ENCODE data around the gene CHAC1. TPM values are rescaled to one million over a fixed set of nuclear protein-coding genes. Genes with fewer than 3 reads are reported as not detected.
A peak's percentile ranks its signal among the peaks of the same experiment; 100 is the strongest.

CHAC1 gene
- total and polyA plus RNA-seq, 2 of the 13 experiments (the other 11 are each of a cell fraction or from before 2014, with no cell fraction given), result 0.44 TPM; not detected in 1

DNA sequence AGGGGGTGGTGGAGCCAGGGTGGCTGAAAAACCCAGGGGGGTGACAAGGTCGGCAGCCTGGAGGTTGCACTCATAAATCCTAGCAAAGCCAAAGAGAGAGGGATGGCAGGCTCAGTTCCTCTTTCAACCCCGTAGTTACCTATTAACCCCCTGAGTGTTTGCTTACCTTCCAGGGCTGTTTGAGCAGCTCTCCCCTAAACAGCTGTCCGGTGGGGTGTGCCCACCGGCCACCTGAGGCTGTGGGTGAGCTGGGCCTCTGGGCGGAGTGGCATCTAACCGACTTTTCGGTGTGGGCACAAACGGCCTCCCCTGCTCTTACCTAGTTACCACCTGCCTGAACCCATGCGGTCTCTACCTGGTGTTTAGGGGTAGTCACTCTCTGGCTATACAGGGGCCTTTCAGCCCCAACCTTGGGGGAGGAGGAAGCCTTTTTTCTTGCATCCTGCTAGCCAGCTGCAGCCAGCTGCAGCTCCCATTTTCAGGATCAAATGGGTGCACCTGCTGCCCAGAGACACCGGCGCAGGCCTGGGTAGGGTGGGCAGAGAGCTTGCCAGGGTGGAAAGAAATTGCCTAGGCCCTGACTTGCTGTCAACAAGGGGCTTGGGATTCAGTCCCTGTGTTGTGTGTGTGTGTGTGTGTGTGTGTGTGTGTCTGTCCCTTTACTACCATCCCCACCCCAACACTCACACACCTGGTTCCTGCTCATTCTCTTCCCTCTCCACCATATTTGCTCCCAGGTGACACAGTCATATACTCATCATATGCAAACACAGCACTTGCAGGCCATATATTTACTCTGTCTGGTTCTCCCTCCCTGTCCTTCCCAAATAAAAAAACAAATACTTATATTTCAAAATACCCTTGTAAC is 20.4 kb upstream of the CHAC1 start (continued):
- TF ChIP-seq, protein P1, sequence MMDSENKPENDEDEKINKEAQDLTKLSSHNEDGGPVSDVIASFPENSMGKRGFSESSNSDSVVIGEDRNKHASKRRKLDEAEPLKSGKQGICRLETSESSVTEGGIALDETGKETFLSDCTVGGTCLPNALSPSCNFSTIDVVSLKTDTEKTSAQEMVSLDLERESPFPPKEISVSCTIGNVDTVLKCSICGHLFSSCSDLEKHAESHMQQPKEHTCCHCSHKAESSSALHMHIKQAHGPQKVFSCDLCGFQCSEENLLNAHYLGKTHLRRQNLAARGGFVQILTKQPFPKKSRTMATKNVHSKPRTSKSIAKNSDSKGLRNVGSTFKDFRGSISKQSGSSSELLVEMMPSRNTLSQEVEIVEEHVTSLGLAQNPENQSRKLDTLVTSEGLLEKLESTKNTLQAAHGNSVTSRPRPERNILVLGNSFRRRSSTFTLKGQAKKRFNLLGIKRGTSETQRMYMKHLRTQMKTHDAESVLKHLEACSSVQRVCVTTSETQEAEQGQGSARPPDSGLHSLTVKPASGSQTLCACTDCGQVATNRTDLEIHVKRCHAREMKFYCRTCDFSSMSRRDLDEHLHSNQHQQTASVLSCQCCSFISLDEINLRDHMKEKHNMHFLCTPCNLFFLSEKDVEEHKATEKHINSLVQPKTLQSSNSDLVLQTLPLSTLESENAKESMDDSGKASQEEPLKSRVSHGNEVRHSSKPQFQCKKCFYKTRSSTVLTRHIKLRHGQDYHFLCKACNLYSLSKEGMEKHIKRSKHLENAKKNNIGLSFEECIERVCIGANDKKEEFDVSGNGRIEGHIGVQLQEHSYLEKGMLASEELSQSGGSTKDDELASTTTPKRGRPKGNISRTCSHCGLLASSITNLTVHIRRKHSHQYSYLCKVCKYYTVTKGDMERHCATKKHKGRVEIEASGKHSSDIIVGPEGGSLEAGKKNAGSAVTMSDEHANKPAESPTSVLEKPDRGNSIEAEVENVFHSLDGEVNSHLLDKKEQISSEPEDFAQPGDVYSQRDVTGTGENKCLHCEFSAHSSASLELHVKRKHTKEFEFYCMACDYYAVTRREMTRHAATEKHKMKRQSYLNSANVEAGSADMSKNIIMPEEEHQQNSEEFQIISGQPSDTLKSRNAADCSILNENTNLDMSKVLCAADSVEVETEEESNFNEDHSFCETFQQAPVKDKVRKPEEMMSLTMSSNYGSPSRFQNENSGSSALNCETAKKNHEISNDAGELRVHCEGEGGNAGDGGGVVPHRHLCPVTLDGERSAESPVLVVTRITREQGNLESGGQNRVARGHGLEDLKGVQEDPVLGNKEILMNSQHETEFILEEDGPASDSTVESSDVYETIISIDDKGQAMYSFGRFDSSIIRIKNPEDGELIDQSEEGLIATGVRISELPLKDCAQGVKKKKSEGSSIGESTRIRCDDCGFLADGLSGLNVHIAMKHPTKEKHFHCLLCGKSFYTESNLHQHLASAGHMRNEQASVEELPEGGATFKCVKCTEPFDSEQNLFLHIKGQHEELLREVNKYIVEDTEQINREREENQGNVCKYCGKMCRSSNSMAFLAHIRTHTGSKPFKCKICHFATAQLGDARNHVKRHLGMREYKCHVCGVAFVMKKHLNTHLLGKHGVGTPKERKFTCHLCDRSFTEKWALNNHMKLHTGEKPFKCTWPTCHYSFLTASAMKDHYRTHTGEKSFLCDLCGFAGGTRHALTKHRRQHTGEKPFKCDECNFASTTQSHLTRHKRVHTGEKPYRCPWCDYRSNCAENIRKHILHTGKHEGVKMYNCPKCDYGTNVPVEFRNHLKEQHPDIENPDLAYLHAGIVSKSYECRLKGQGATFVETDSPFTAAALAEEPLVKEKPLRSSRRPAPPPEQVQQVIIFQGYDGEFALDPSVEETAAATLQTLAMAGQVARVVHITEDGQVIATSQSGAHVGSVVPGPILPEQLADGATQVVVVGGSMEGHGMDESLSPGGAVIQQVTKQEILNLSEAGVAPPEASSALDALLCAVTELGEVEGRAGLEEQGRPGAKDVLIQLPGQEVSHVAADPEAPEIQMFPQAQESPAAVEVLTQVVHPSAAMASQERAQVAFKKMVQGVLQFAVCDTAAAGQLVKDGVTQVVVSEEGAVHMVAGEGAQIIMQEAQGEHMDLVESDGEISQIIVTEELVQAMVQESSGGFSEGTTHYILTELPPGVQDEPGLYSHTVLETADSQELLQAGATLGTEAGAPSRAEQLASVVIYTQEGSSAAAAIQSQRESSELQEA (CRISPR knock-in tag; IDR thresholded peaks at IDR 0.05; ENCODE audit: not compliant biosample characterization), result no peak
- TF ChIP-seq ZFYVE20 (CRISPR knock-in tag; IDR thresholded peaks at IDR 0.05; ENCODE audit: borderline replicate concordance, low read depth) (no peak), ZNF10 (CRISPR knock-in tag; IDR thresholded peaks at IDR 0.05; ENCODE audit: borderline replicate concordance, low read depth) (no peak), PHF21A (CRISPR knock-in tag; IDR thresholded peaks at IDR 0.05) (peak; percentile 85), MIXL1 (CRISPR knock-in tag; IDR thresholded peaks at IDR 0.05) (peak; percentile 22; the same call in 1 of the 2 replicates), ZNF296 (CRISPR knock-in tag; conservative IDR thresholded peaks at IDR 0.05) (no peak), RFX1 (IDR thresholded peaks at IDR 0.05) (no peak), MAFK (conservative IDR thresholded peaks at IDR 0.05 in 1 of 2, IDR thresholded peaks at IDR 0.05 in 1 of 2; ENCODE audit: low read length in 2 of 2) (no peak), ZNF292 (CRISPR knock-in tag; IDR thresholded peaks at IDR 0.05; ENCODE audit: borderline replicate concordance, low read depth) (0 out of 2 replicates have a peak, but pooled peaks have one; percentile 59), ZNF234 (CRISPR knock-in tag; conservative IDR thresholded peaks at IDR 0.05) (no peak), FLYWCH1 (CRISPR knock-in tag; IDR thresholded peaks at IDR 0.05) (no peak), NCOA5 (CRISPR knock-in tag; IDR thresholded peaks at IDR 0.05) (no peak)
- TF ChIP-seq, protein P2, sequence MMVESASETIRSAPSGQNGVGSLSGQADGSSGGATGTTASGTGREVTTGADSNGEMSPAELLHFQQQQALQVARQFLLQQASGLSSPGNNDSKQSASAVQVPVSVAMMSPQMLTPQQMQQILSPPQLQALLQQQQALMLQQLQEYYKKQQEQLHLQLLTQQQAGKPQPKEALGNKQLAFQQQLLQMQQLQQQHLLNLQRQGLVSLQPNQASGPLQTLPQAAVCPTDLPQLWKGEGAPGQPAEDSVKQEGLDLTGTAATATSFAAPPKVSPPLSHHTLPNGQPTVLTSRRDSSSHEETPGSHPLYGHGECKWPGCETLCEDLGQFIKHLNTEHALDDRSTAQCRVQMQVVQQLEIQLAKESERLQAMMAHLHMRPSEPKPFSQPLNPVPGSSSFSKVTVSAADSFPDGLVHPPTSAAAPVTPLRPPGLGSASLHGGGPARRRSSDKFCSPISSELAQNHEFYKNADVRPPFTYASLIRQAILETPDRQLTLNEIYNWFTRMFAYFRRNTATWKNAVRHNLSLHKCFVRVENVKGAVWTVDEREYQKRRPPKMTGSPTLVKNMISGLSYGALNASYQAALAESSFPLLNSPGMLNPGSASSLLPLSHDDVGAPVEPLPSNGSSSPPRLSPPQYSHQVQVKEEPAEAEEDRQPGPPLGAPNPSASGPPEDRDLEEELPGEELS (CRISPR knock-in tag; IDR thresholded peaks at IDR 0.05), result peak; percentile 29; the same call in 1 of the 2 replicates
- TF ChIP-seq, protein P3, sequence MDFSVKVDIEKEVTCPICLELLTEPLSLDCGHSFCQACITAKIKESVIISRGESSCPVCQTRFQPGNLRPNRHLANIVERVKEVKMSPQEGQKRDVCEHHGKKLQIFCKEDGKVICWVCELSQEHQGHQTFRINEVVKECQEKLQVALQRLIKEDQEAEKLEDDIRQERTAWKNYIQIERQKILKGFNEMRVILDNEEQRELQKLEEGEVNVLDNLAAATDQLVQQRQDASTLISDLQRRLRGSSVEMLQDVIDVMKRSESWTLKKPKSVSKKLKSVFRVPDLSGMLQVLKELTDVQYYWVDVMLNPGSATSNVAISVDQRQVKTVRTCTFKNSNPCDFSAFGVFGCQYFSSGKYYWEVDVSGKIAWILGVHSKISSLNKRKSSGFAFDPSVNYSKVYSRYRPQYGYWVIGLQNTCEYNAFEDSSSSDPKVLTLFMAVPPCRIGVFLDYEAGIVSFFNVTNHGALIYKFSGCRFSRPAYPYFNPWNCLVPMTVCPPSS (IDR thresholded peaks at IDR 0.05), result no peak
